ENCODE data around the gene TMEM87A.

Gene TMEM87A

DNA sequence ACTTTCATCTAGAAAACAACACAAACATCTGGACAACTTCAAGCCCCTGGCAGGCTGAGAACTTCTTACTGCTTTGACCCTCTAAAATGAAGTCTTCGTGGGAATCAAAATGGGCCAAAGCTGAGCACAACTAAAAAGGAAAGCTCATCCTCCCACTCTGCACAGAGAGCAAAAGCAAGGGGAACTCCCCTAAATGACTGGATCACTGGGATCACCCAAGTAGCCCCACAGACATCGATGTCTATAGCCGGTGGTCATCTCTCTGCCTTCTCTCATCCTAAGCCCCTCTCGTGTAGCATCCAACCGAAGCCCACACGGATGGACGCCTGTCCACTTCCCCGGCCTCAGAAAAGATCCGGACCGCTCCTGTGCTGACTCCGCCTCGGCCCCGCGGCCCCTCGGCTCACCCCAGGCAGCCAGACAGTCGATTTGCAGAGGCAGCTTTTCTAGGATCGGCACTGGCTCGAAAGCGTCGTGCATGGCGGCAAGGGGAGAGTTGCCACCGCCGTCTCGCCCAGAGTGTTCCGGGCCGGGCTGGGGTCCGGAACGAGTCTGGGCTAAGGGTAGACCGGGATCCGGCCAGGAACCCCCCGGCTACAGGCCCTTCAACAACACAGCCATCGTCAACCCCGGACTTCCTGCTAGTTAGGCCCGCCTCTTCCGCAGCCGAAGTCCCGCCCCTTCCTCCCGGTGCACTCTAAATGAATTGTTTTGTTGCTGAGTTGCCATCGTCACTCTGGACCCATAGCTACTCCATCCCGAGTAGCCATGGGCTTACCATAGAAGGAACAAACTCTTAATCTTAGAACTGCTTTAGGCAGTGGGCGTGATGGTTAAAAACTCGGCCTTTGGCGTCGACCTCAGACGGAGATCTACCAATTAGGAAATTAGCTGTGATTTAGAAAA, 65.3 kb downstream of the TMEM87A start, which contains the start of gene VPS39 (continued):
- TF ChIP-seq, protein P1, sequence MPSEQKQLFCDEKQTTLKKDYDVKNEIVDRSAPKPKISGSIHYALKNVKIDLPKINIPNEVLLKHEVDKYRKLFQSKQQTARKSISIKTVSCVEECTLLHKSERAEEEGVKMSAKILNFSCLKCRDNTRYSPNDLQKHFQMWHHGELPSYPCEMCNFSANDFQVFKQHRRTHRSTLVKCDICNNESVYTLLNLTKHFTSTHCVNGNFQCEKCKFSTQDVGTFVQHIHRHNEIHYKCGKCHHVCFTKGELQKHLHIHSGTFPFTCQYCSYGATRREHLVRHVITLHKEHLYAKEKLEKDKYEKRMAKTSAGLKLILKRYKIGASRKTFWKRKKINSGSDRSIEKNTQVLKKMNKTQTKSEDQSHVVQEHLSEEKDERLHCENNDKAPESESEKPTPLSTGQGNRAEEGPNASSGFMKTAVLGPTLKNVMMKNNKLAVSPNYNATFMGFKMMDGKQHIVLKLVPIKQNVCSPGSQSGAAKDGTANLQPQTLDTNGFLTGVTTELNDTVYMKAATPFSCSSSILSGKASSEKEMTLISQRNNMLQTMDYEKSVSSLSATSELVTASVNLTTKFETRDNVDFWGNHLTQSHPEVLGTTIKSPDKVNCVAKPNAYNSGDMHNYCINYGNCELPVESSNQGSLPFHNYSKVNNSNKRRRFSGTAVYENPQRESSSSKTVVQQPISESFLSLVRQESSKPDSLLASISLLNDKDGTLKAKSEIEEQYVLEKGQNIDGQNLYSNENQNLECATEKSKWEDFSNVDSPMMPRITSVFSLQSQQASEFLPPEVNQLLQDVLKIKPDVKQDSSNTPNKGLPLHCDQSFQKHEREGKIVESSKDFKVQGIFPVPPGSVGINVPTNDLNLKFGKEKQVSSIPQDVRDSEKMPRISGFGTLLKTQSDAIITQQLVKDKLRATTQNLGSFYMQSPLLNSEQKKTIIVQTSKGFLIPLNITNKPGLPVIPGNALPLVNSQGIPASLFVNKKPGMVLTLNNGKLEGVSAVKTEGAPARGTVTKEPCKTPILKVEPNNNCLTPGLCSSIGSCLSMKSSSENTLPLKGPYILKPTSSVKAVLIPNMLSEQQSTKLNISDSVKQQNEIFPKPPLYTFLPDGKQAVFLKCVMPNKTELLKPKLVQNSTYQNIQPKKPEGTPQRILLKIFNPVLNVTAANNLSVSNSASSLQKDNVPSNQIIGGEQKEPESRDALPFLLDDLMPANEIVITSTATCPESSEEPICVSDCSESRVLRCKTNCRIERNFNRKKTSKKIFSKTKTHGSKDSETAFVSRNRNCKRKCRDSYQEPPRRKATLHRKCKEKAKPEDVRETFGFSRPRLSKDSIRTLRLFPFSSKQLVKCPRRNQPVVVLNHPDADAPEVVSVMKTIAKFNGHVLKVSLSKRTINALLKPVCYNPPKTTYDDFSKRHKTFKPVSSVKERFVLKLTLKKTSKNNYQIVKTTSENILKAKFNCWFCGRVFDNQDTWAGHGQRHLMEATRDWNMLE (tag by site-specific recombination; conservative IDR thresholded peaks at IDR 0.05; ENCODE audit: low read depth), result peak; percentile 91
- TF ChIP-seq, protein P2, sequence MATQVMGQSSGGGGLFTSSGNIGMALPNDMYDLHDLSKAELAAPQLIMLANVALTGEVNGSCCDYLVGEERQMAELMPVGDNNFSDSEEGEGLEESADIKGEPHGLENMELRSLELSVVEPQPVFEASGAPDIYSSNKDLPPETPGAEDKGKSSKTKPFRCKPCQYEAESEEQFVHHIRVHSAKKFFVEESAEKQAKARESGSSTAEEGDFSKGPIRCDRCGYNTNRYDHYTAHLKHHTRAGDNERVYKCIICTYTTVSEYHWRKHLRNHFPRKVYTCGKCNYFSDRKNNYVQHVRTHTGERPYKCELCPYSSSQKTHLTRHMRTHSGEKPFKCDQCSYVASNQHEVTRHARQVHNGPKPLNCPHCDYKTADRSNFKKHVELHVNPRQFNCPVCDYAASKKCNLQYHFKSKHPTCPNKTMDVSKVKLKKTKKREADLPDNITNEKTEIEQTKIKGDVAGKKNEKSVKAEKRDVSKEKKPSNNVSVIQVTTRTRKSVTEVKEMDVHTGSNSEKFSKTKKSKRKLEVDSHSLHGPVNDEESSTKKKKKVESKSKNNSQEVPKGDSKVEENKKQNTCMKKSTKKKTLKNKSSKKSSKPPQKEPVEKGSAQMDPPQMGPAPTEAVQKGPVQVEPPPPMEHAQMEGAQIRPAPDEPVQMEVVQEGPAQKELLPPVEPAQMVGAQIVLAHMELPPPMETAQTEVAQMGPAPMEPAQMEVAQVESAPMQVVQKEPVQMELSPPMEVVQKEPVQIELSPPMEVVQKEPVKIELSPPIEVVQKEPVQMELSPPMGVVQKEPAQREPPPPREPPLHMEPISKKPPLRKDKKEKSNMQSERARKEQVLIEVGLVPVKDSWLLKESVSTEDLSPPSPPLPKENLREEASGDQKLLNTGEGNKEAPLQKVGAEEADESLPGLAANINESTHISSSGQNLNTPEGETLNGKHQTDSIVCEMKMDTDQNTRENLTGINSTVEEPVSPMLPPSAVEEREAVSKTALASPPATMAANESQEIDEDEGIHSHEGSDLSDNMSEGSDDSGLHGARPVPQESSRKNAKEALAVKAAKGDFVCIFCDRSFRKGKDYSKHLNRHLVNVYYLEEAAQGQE (tag by site-specific recombination; IDR thresholded peaks at IDR 0.05), result no peak
- no peak for TF ChIP-seq ZNF514 (tag by site-specific recombination; IDR thresholded peaks at IDR 0.05)
- TF ChIP-seq ZNF701 (tag by site-specific recombination; IDR thresholded peaks at IDR 0.05), result no peak
- TF ChIP-seq, protein P3, sequence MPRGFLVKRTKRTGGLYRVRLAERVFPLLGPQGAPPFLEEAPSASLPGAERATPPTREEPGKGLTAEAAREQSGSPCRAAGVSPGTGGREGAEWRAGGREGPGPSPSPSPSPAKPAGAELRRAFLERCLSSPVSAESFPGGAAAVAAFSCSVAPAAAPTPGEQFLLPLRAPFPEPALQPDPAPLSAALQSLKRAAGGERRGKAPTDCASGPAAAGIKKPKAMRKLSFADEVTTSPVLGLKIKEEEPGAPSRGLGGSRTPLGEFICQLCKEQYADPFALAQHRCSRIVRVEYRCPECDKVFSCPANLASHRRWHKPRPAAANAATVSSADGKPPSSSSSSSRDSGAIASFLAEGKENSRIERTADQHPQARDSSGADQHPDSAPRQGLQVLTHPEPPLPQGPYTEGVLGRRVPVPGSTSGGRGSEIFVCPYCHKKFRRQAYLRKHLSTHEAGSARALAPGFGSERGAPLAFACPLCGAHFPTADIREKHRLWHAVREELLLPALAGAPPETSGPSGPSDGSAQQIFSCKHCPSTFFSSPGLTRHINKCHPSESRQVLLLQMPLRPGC (tag by site-specific recombination; IDR thresholded peaks at IDR 0.05), result no peak
- TF ChIP-seq ZNF394 (tag by site-specific recombination; IDR thresholded peaks at IDR 0.05; ENCODE audit: borderline replicate concordance), result no peak
- TF ChIP-seq ZNF530 (tag by site-specific recombination; IDR thresholded peaks at IDR 0.05; ENCODE audit: low read depth), result no peak
- TF ChIP-seq ZNF341 (tag by site-specific recombination; IDR thresholded peaks at IDR 0.05; ENCODE audit: low read depth), result peak; percentile 28; the same call in 1 of the 2 replicates
- no peak for TF ChIP-seq ZNF366 (tag by site-specific recombination; conservative IDR thresholded peaks at IDR 0.05)
- peak; percentile 54; the same call in 1 of the 2 replicates for TF ChIP-seq ZBTB20 (tag by site-specific recombination; IDR thresholded peaks at IDR 0.05)
- TF ChIP-seq TRIM28 (IDR thresholded peaks at IDR 0.05; ENCODE audit: borderline replicate concordance, low read length), result no peak
- TF ChIP-seq, protein P4, sequence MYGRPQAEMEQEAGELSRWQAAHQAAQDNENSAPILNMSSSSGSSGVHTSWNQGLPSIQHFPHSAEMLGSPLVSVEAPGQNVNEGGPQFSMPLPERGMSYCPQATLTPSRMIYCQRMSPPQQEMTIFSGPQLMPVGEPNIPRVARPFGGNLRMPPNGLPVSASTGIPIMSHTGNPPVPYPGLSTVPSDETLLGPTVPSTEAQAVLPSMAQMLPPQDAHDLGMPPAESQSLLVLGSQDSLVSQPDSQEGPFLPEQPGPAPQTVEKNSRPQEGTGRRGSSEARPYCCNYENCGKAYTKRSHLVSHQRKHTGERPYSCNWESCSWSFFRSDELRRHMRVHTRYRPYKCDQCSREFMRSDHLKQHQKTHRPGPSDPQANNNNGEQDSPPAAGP (tag by site-specific recombination; IDR thresholded peaks at IDR 0.05), result no peak
- TF ChIP-seq ZNF544 (tag by site-specific recombination; IDR thresholded peaks at IDR 0.05), result no peak
- TF ChIP-seq ZNF311 (tag by site-specific recombination; IDR thresholded peaks at IDR 0.05; ENCODE audit: borderline replicate concordance), result no peak
- TF ChIP-seq, protein P5, sequence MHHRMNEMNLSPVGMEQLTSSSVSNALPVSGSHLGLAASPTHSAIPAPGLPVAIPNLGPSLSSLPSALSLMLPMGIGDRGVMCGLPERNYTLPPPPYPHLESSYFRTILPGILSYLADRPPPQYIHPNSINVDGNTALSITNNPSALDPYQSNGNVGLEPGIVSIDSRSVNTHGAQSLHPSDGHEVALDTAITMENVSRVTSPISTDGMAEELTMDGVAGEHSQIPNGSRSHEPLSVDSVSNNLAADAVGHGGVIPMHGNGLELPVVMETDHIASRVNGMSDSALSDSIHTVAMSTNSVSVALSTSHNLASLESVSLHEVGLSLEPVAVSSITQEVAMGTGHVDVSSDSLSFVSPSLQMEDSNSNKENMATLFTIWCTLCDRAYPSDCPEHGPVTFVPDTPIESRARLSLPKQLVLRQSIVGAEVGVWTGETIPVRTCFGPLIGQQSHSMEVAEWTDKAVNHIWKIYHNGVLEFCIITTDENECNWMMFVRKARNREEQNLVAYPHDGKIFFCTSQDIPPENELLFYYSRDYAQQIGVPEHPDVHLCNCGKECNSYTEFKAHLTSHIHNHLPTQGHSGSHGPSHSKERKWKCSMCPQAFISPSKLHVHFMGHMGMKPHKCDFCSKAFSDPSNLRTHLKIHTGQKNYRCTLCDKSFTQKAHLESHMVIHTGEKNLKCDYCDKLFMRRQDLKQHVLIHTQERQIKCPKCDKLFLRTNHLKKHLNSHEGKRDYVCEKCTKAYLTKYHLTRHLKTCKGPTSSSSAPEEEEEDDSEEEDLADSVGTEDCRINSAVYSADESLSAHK (tag by site-specific recombination; IDR thresholded peaks at IDR 0.05), result no peak
- TF ChIP-seq ZNF777 (tag by site-specific recombination; IDR thresholded peaks at IDR 0.05; ENCODE audit: borderline replicate concordance), result no peak
- TF ChIP-seq ZNF558 (tag by site-specific recombination; IDR thresholded peaks at IDR 0.05), result no peak
- no peak for TF ChIP-seq GLIS1 (tag by site-specific recombination; IDR thresholded peaks at IDR 0.05)
- no peak for TF ChIP-seq BCL11A (tag by site-specific recombination; IDR thresholded peaks at IDR 0.05; ENCODE audit: low read depth)
- no peak for TF ChIP-seq ZNF202 (tag by site-specific recombination; IDR thresholded peaks at IDR 0.05; ENCODE audit: borderline replicate concordance)
- TF ChIP-seq ZNF174 (tag by site-specific recombination; IDR thresholded peaks at IDR 0.05), result no peak
- TF ChIP-seq KLF16 (tag by site-specific recombination; IDR thresholded peaks at IDR 0.05), result no peak
- TF ChIP-seq, protein P6, sequence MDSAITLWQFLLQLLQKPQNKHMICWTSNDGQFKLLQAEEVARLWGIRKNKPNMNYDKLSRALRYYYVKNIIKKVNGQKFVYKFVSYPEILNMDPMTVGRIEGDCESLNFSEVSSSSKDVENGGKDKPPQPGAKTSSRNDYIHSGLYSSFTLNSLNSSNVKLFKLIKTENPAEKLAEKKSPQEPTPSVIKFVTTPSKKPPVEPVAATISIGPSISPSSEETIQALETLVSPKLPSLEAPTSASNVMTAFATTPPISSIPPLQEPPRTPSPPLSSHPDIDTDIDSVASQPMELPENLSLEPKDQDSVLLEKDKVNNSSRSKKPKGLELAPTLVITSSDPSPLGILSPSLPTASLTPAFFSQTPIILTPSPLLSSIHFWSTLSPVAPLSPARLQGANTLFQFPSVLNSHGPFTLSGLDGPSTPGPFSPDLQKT (IDR thresholded peaks at IDR 0.05; ENCODE audit: borderline replicate concordance, low read depth, low read length), result no peak
- TF ChIP-seq ZNF626 (tag by site-specific recombination; IDR thresholded peaks at IDR 0.05), result no peak

All from HEK293 (cell line).